Stimulated activated naive CD8-positive, alpha-beta T cell treated with anti-CD3 and anti-CD28 coated beads, Interleukin-15, Interleukin-2, amounts not matched to agents 100 ng/mL and 50 ng/mL, for 24 hours (primary cell): ENCODE measurements around the gene STAC3.

Experiments used
- H3K27ac Mint-ChIP-seq: one replicate; pipeline ENCODE4 v1.8.0; 2021; ENCODE audit warnings: mild to moderate bottlenecking, mixed read lengths
- H3K27me3 Mint-ChIP-seq: one replicate; pipeline ENCODE4 v1.8.0; 2021; ENCODE audit warnings: mixed read lengths
- H3K36me3 Mint-ChIP-seq: one replicate; pipeline ENCODE4 v1.8.0; 2021; ENCODE audit warnings: low read depth, mixed read lengths
- H3K4me1 Mint-ChIP-seq: one replicate; pipeline ENCODE4 v1.8.0; 2021; ENCODE audit warnings: low read depth, mixed read lengths
- H3K4me3 Mint-ChIP-seq: one replicate; pipeline ENCODE4 v1.8.0; 2021; ENCODE audit warnings: mild to moderate bottlenecking, mixed read lengths
- H3K9me3 Mint-ChIP-seq: one replicate; pipeline ENCODE4 v1.8.0; 2021; ENCODE audit warnings: mixed read lengths

The STAC3 gene

GRCh38 chr12:57224278-57224972 is 26.6 kb downstream of the STAC3 start:
- peaks cover 75% of the 10 kb centered on the region for H3K27me3 Mint-ChIP-seq
- no peaks in the 10 kb centered on the region for H3K9me3 Mint-ChIP-seq
- no peak overlapping the region for H3K27ac Mint-ChIP-seq
- peaks cover 67% of the 10 kb centered on the region for H3K4me1 Mint-ChIP-seq
- no peaks in the 10 kb centered on the region for H3K36me3 Mint-ChIP-seq
- no peak overlapping the region for H3K4me3 Mint-ChIP-seq

- Mint-ChIP-seq H3K4me1 (peaks cover 59% of the 10 kb centered on the region), H3K36me3 (no peaks in the 10 kb centered on the region), H3K27me3 (peaks cover 84% of the 10 kb centered on the region), H3K9me3 (no peaks in the 10 kb centered on the region), H3K27ac (no peak overlapping the region), H3K4me3 (no peak overlapping the region)
These were observed 27.5 kb downstream of the STAC3 start for GRCh38 chr12:57223191-57224165.

GRCh38 chr12:57222286-57223190 is 28.4 kb downstream of the STAC3 start:
- H3K36me3 Mint-ChIP-seq = no peaks in the 10 kb centered on the region
- no peak overlapping the region for H3K27ac Mint-ChIP-seq
- H3K4me3 Mint-ChIP-seq = no peak overlapping the region
- no peaks in the 10 kb centered on the region for H3K9me3 Mint-ChIP-seq
- H3K4me1 Mint-ChIP-seq = peaks cover 64% of the 10 kb centered on the region
- peaks cover 90% of the 10 kb centered on the region for H3K27me3 Mint-ChIP-seq

GRCh38 chr12:57221169-57221917 is 29.6 kb downstream of the STAC3 start:
- H3K4me3 Mint-ChIP-seq = no peak overlapping the region
- no peaks in the 10 kb centered on the region for H3K36me3 Mint-ChIP-seq
- peaks cover 85% of the 10 kb centered on the region for H3K27me3 Mint-ChIP-seq
- H3K9me3 Mint-ChIP-seq = no peaks in the 10 kb centered on the region
- peaks cover 58% of the 10 kb centered on the region for H3K4me1 Mint-ChIP-seq
- H3K27ac Mint-ChIP-seq = no peak overlapping the region

- H3K27me3 Mint-ChIP-seq = peaks cover 84% of the 10 kb centered on the region
- H3K4me1 Mint-ChIP-seq = peaks cover 55% of the 10 kb centered on the region
- H3K36me3 Mint-ChIP-seq = no peaks in the 10 kb centered on the region
- no peak overlapping the region for H3K27ac Mint-ChIP-seq
- H3K4me3 Mint-ChIP-seq = no peak overlapping the region
- H3K9me3 Mint-ChIP-seq = no peaks in the 10 kb centered on the region
These were observed 30.2 kb downstream of the STAC3 start for GRCh38 chr12:57220770-57221168.

GRCh38 chr12:57219993-57220754 is 30.8 kb downstream of the STAC3 start:
- no peaks in the 10 kb centered on the region for H3K9me3 Mint-ChIP-seq
- no peak overlapping the region for H3K4me3 Mint-ChIP-seq
- H3K27ac Mint-ChIP-seq = no peak overlapping the region
- peaks cover 84% of the 10 kb centered on the region for H3K27me3 Mint-ChIP-seq
- H3K4me1 Mint-ChIP-seq = peaks cover 56% of the 10 kb centered on the region
- no peaks in the 10 kb centered on the region for H3K36me3 Mint-ChIP-seq

- H3K27ac Mint-ChIP-seq = no peak overlapping the region
- H3K4me1 Mint-ChIP-seq = peaks cover 64% of the 10 kb centered on the region
- no peaks in the 10 kb centered on the region for H3K36me3 Mint-ChIP-seq
- H3K4me3 Mint-ChIP-seq = no peak overlapping the region
- no peaks in the 10 kb centered on the region for H3K9me3 Mint-ChIP-seq
- H3K27me3 Mint-ChIP-seq = peaks cover 85% of the 10 kb centered on the region
These were observed 31.6 kb downstream of the STAC3 start for GRCh38 chr12:57219205-57219992.

GRCh38 chr12:57218030-57218853 is 32.7 kb downstream of the STAC3 start:
- no peak overlapping the region for H3K4me3 Mint-ChIP-seq
- H3K36me3 Mint-ChIP-seq = no peaks in the 10 kb centered on the region
- no peaks in the 10 kb centered on the region for H3K9me3 Mint-ChIP-seq
- H3K27ac Mint-ChIP-seq = no peak overlapping the region
- H3K4me1 Mint-ChIP-seq = peaks cover 71% of the 10 kb centered on the region
- H3K27me3 Mint-ChIP-seq = peaks cover 85% of the 10 kb centered on the region

GRCh38 chr12:57216921-57217879 is 33.8 kb downstream of the STAC3 start:
- peaks cover 63% of the 10 kb centered on the region for H3K4me1 Mint-ChIP-seq
- H3K4me3 Mint-ChIP-seq = peak overlapping the region; percentile 70
- H3K9me3 Mint-ChIP-seq = no peaks in the 10 kb centered on the region
- peaks cover 76% of the 10 kb centered on the region for H3K27me3 Mint-ChIP-seq
- H3K36me3 Mint-ChIP-seq = no peaks in the 10 kb centered on the region
- H3K27ac Mint-ChIP-seq = no peak overlapping the region

- no peaks in the 10 kb centered on the region for H3K36me3 Mint-ChIP-seq
- peaks cover 67% of the 10 kb centered on the region for H3K27me3 Mint-ChIP-seq
- peaks cover 53% of the 10 kb centered on the region for H3K4me1 Mint-ChIP-seq
- H3K27ac Mint-ChIP-seq = no peak within 1 kb of the TSS
- no peaks in the 10 kb centered on the region for H3K9me3 Mint-ChIP-seq
- peak within 1 kb of the TSS; percentile 70 for H3K4me3 Mint-ChIP-seq
These were observed 34.7 kb downstream of the STAC3 start, which contains the start of gene NXPH4 for GRCh38 chr12:57216014-57216911. TSS of gene NXPH4 (plus strand) at chr12:57216794. CDS start at chr12:57216970, 176 bp downstream.

GRCh38 chr12:57215668-57216013 is 35.3 kb downstream of the STAC3 start:
- H3K36me3 Mint-ChIP-seq = no peaks in the 10 kb centered on the region
- peak overlapping the region; percentile 66 for H3K4me3 Mint-ChIP-seq
- no peak overlapping the region for H3K27ac Mint-ChIP-seq
- H3K27me3 Mint-ChIP-seq = peaks cover 61% of the 10 kb centered on the region
- peaks cover 47% of the 10 kb centered on the region for H3K4me1 Mint-ChIP-seq
- H3K9me3 Mint-ChIP-seq = no peaks in the 10 kb centered on the region
